Measurements from ENCODE around the gene IQCK.
"Not testable (repeated sequence)": the region's sequence is repeated elsewhere in the genome, so short reads cannot be mapped to it uniquely, and the experiment has no call there.

DNA sequence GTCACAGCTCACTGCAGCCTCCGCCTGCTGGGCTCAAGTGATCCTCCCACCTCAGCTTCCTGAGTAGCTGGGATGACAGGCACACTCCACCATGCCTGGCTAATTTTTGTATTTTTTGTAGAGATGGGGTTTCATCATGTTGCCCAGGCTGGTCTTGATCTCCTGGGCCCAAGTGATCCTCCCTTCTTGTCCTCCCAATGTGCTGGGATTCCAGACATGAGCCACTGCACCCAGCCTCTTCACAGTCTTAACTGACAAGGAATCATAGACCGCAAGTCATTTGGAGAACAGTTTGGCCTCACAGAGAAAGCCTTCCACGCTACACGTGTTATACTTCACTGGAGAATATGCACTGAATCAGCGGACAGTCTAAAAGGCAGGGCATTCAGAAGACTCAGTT is 83.3 kb downstream of the IQCK start:
- not testable (repeated sequence) for TF ChIP-seq POLR2AphosphoS5, POLR2A (IDR thresholded peaks at IDR 0.05)
